Breast epithelium (tissue), 4 donors: ENCODE data around the gene GRID2IP. TPM values are rescaled to one million over a fixed set of nuclear protein-coding genes. Genes with fewer than 3 reads are reported as not detected.

Experiments
- DNase-seq, 2 donors: peaks; one replicate each; pipeline ENCODE4 v3.0.0-alpha.2; 2019; ENCODE audit warnings: low spot score in 2 of 2
- H3K27ac ChIP-seq, 2 donors: fragments of 200-600 bp; sonication (generic) in 1 of 2; one replicate each; pipeline ENCODE4 v1.5.1; 2016 to 2019; ENCODE audit warnings: mild to moderate bottlenecking in 1 of 2
- H3K27me3 ChIP-seq, 2 donors: fragments of 200-600 bp; sonication (generic) in 1 of 2; one replicate each; pipeline versions ENCODE4 v1.5.1 to v1.6.0; 2017 to 2019; ENCODE audit warnings: control low read depth in 1 of 2, mild to moderate bottlenecking in 1 of 2
- H3K36me3 ChIP-seq: fragments of 200-600 bp; one replicate; pipeline ENCODE4 v1.5.1; 2019
- H3K4me1 ChIP-seq, 2 donors: fragments of 200-600 bp; sonication (generic); one replicate each; pipeline ENCODE4 v1.5.1; 2016 to 2019; ENCODE audit warnings: control low read depth in 1 of 2
- H3K4me3 ChIP-seq, 3 donors: fragments of 200-600 bp; sonication (generic); 1 replicate in 2 of 3; 2 replicates in 1 of 3; pipeline ENCODE4 v1.5.1; 2016 to 2019; ENCODE audit warnings: mild to moderate bottlenecking in 3 of 3, moderate library complexity in 2 of 3
- H3K9me3 ChIP-seq, 2 donors: fragments of 200-600 bp; sonication (generic) in 1 of 2; one replicate each; pipeline ENCODE4 v1.5.1; 2016 to 2019; ENCODE audit warnings: control low read depth in 1 of 2
- CTCF ChIP-seq, 3 donors: fragments of 450-650 bp; IDR thresholded peaks; one replicate each; pipeline ENCODE4 v1.5.1; 2016 to 2017; ENCODE audit warnings: antibody characterized with exemption in 3 of 3, mild to moderate bottlenecking in 3 of 3, moderate library complexity in 3 of 3
- POLR2A ChIP-seq: fragments of 450-650 bp; IDR thresholded peaks from one replicate; pipeline ENCODE4 v1.6.1; 2016; ENCODE audit warnings: antibody characterized with exemption, mild to moderate bottlenecking, moderate library complexity
- POLR2AphosphoS5 ChIP-seq, 3 donors: sonication (generic); formaldehyde crosslinking; IDR thresholded peaks; one replicate each; pipeline ENCODE4 v1.6.1; 2017; ENCODE audit warnings: antibody characterized with exemption in 3 of 3
- intact Hi-C: fragments of 100-400 bp; cut with DNase I; formaldehyde crosslinking; loops from one replicate; pipeline ENCODE4 v1.15.1; 2023; ENCODE audit warnings: low total_unique reads
- total RNA-seq, 3 donors: library from RNA; depleted of rRNA; stranded (reverse); fragments of >200 nt; gene quantifications; one replicate each; pipeline ENCODE4 v1.1.0, GENCODE V29; 2016

Gene GRID2IP
- total RNA-seq, 3 donors from 2014 or later: 0.33 to 0.88 TPM; not detected in 1

DNA sequence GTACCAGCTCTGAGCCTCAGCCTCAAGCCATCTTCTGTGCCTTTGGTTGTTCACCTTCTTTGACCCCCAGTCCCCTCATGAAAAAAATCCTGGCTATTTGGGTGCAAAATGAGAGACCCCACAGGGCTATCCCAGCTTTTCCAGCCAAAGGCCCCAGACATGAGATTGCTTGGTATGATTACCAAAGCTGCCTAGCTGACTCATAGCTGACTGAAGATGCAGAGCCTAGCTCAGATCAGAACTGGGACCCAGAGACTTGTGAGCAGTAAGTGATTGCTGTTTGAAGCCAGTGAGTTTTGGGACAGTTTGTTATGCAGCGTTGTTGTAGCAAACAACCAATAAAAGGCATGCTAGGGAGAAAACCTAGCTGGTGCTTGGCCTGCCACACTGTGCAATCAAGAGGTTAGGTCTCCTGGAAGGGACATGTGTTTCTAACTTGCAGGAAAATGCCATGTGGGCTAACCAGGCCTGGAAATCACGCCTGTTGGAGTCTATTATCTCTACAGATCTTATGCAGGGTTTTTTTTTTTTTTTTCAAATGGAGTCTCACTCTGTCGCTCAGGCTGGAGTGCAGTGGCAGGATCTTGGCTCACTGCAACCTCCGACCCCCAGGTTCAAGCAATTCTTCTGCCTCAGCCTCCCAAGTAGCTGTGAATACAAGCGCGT lies 55.5 kb downstream of the GRID2IP start:
- H3K4me3 ChIP-seq: no peak overlapping the region
- no peaks in the 10 kb centered on the region for H3K4me1 ChIP-seq
- no peaks in the 10 kb centered on the region for H3K36me3 ChIP-seq
- intact Hi-C loops: no loop called here
- DNase-seq: no peak
- H3K27me3 ChIP-seq: no peaks in the 10 kb centered on the region
- no peaks in the 10 kb centered on the region for H3K9me3 ChIP-seq
- H3K27ac ChIP-seq: no peak overlapping the region
- TF ChIP-seq POLR2A (no peak), POLR2AphosphoS5 (IDR thresholded peaks at IDR 0.05) (no peak), CTCF (IDR thresholded peaks at IDR 0.05) (no peak)

- no peak for TF ChIP-seq POLR2A
- no peak for TF ChIP-seq CTCF (IDR thresholded peaks at IDR 0.05)
- TF ChIP-seq POLR2AphosphoS5 (IDR thresholded peaks at IDR 0.05): no peak
Measured at GRCh38 chr7:6494365-6494764, 56.9 kb downstream of the GRID2IP start.

DNA sequence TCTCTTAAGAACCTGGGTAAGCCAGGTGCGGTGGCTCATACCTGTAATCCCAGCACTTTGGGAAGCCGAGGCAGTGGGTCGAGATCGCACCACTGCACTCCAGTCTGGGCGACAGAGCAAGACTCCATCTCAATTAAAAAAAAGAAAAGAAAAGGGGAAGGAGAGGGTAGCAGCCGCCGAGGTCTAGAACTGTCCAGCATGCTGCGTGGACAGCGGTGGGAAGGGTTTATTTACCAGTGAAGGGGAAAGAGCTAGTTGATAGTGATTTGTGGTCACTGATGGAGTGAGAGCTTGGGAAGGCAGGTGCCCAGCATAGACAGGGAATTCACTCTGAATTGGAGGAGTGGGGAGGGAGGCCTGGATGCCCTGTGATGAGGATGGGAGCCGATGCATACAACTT lies 60.1 kb downstream of the GRID2IP start:
- intact Hi-C loops: no loop called here
- Histone ChIP-seq H3K9me3 (peaks cover 0 to 4% of the 10 kb centered on the region in 2 donors), H3K4me1 (no peaks in the 10 kb centered on the region), H3K4me3 (no peak overlapping the region), H3K36me3 (no peaks in the 10 kb centered on the region), H3K27me3 (no peaks in the 10 kb centered on the region), H3K27ac (no peak overlapping the region)
- DNase-seq: no peak
- TF ChIP-seq POLR2AphosphoS5 (IDR thresholded peaks at IDR 0.05) (no peak), CTCF (IDR thresholded peaks at IDR 0.05) (no peak), POLR2A (no peak)

More at GRCh38 chr7:6494365-6494764, 56.9 kb downstream of the GRID2IP start:
- peaks cover 0 to 4% of the 10 kb centered on the region in 2 donors for H3K9me3 ChIP-seq
- no peaks in the 10 kb centered on the region for H3K36me3 ChIP-seq
- no peaks in the 10 kb centered on the region for H3K27me3 ChIP-seq
- no peak overlapping the region for H3K4me3 ChIP-seq
- no peak for DNase-seq
- no peak overlapping the region for H3K27ac ChIP-seq
- H3K4me1 ChIP-seq: no peaks in the 10 kb centered on the region
- intact Hi-C loops: no loop called here

GRCh38 chr7:6489612-6490011 lies 61.6 kb downstream of the GRID2IP start:
- intact Hi-C loops: no loop called here
- no peak overlapping the region for H3K27ac ChIP-seq
- peaks cover 0 to 4% of the 10 kb centered on the region in 2 donors for H3K9me3 ChIP-seq
- H3K27me3 ChIP-seq: no peaks in the 10 kb centered on the region
- TF ChIP-seq CTCF (IDR thresholded peaks at IDR 0.05): no peak
- H3K36me3 ChIP-seq: no peaks in the 10 kb centered on the region
- H3K4me1 ChIP-seq: no peaks in the 10 kb centered on the region
- H3K4me3 ChIP-seq: no peak overlapping the region
- no peak for DNase-seq

- intact Hi-C loops: no loop called here
- Histone ChIP-seq H3K4me1 (no peaks in the 10 kb centered on the region), H3K9me3 (peaks cover 0 to 4% of the 10 kb centered on the region in 2 donors), H3K4me3 (no peak overlapping the region), H3K27ac (no peak overlapping the region), H3K36me3 (no peaks in the 10 kb centered on the region), H3K27me3 (no peaks in the 10 kb centered on the region)
- no peak for TF ChIP-seq POLR2AphosphoS5 (IDR thresholded peaks at IDR 0.05)
- TF ChIP-seq CTCF (IDR thresholded peaks at IDR 0.05): no peak
- TF ChIP-seq POLR2A: no peak
- no peak for DNase-seq
Measured at GRCh38 chr7:6487184-6487545, 64.1 kb downstream of the GRID2IP start.
